DOHH2 (cell line): ENCODE data around the gene HMGN4.

ENCODE experiments used
- H3F3A ChIP-seq: fragments of 200-600 bp; sonication (generic), shearing (Covaris generic); 2 replicates; pipeline ENCODE4 v1.6.0; 2016; ENCODE audit warnings: antibody characterized with exemption, mild to moderate bottlenecking; ENCODE audit not compliant: control insufficient read depth, insufficient read depth
- H3K27ac ChIP-seq: fragments of 200-600 bp; sonication (generic); 2 replicates; pipeline ENCODE4 v1.5.1; 2014; ENCODE audit warnings: low read depth, mild to moderate bottlenecking, low read length, moderate library complexity
- H3K27me3 ChIP-seq: fragments of 200-600 bp; sonication (generic); 2 replicates; pipeline ENCODE4 v1.6.1; 2014; ENCODE audit warnings: mild to moderate bottlenecking, low read length, mixed read lengths; ENCODE audit not compliant: control insufficient read depth
- H3K36me3 ChIP-seq: fragments of 200-600 bp; sonication (generic); 2 replicates; pipeline ENCODE4 v1.6.1; 2014; ENCODE audit warnings: mild to moderate bottlenecking, low read length, moderate library complexity, mixed read lengths; ENCODE audit not compliant: control insufficient read depth
- H3K4me1 ChIP-seq: fragments of 200-600 bp; sonication (generic); 2 replicates; pipeline ENCODE4 v1.6.1; 2014; ENCODE audit warnings: mild to moderate bottlenecking, low read length, mixed read lengths; ENCODE audit not compliant: control insufficient read depth
- H3K4me2 ChIP-seq: fragments of 200-600 bp; sonication (generic); 2 replicates; pipeline ENCODE4 v1.6.0; 2014; ENCODE audit warnings: mild to moderate bottlenecking, low read length, moderate library complexity
- H3K4me3 ChIP-seq: fragments of 200-600 bp; sonication (generic); 2 replicates; pipeline ENCODE4 v1.5.1; 2014; ENCODE audit warnings: mild to moderate bottlenecking, low read length, mixed read lengths
- H3K79me2 ChIP-seq: fragments of 200-600 bp; sonication (generic); 2 replicates; pipeline ENCODE4 v1.6.1; 2014; ENCODE audit warnings: mild to moderate bottlenecking, low read length, mixed read lengths; ENCODE audit not compliant: control insufficient read depth
- H3K9me2 ChIP-seq: fragments of 200-600 bp; sonication (generic); replicated peaks from 2 replicates; pipeline ENCODE4 v1.6.1; 2014; ENCODE audit warnings: mild to moderate bottlenecking, low read length, mixed read lengths; ENCODE audit not compliant: control insufficient read depth
- H3K9me3 ChIP-seq: fragments of 200-600 bp; sonication (generic); 2 replicates; pipeline ENCODE4 v1.6.1; 2014; ENCODE audit warnings: antibody characterized with exemption, low read length, mixed read lengths; ENCODE audit not compliant: control insufficient read depth, insufficient read depth
- H4K20me1 ChIP-seq: fragments of 200-600 bp; sonication (generic); 2 replicates; pipeline ENCODE4 v1.6.0; 2014; ENCODE audit warnings: low read depth, mild to moderate bottlenecking, antibody characterized with exemption, low read length, moderate library complexity; ENCODE audit not compliant: control insufficient read depth, insufficient read depth
- EZH2phosphoT487 ChIP-seq: fragments of 200-600 bp; sonication (generic); IDR thresholded peaks from 2 replicates; pipeline ENCODE4 v1.6.1; 2017; ENCODE audit warnings: borderline replicate concordance, mild to moderate bottlenecking, antibody characterized with exemption, low read length, moderate library complexity, mixed read lengths
- TF ChIP-seq, protein P1 (sequence below): fragments of 200-600 bp; sonication (generic); IDR thresholded peaks from one replicate; pipeline ENCODE4 v1.5.1; 2014; ENCODE audit warnings: antibody characterized with exemption, mild to moderate bottlenecking, low read depth, low read length; ENCODE audit not compliant: poor library complexity, severe bottlenecking

The HMGN4 gene

DNA sequence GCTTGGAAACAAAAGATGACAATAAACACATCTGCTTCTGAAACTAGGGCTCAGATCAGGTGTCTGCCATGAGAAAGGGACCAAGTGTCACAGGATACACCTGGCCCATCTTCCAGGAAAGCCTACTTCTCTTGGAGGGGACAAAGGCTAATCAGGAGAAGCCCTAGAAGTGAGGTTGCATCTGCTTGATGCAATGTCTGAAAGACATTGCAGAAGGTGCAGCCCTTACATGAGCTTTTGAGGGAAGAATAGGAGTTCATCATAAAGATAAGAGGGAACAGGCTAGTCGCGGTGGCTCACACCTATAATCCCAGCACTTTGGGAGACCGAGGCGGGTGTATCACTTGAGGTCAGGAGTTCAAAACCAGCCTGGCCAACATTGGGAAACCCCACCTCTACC lies 40.6 kb upstream of the HMGN4 start:
- H3K79me2 ChIP-seq = no peaks in the 10 kb centered on the region
- peaks cover 31% of the 10 kb centered on the region for H3K4me1 ChIP-seq
- H3K4me2 ChIP-seq = no peak overlapping the region
- H3K4me3 ChIP-seq = no peak overlapping the region
- no peaks in the 10 kb centered on the region for H3K9me3 ChIP-seq
- H3K27ac ChIP-seq = no peak overlapping the region
- H3K9me2 ChIP-seq = no peaks in the 10 kb centered on the region
- TF ChIP-seq, protein P1, sequence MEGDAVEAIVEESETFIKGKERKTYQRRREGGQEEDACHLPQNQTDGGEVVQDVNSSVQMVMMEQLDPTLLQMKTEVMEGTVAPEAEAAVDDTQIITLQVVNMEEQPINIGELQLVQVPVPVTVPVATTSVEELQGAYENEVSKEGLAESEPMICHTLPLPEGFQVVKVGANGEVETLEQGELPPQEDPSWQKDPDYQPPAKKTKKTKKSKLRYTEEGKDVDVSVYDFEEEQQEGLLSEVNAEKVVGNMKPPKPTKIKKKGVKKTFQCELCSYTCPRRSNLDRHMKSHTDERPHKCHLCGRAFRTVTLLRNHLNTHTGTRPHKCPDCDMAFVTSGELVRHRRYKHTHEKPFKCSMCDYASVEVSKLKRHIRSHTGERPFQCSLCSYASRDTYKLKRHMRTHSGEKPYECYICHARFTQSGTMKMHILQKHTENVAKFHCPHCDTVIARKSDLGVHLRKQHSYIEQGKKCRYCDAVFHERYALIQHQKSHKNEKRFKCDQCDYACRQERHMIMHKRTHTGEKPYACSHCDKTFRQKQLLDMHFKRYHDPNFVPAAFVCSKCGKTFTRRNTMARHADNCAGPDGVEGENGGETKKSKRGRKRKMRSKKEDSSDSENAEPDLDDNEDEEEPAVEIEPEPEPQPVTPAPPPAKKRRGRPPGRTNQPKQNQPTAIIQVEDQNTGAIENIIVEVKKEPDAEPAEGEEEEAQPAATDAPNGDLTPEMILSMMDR = no peak
- no peak for TF ChIP-seq EZH2phosphoT487
- no peaks in the 10 kb centered on the region for H3K27me3 ChIP-seq
- no peaks in the 10 kb centered on the region for H3K36me3 ChIP-seq
- no peaks in the 10 kb centered on the region for H4K20me1 ChIP-seq
- 0 out of 2 replicates have a peak, but pooled peaks cover 3% of the 10 kb centered on the region for H3F3A ChIP-seq

DNA sequence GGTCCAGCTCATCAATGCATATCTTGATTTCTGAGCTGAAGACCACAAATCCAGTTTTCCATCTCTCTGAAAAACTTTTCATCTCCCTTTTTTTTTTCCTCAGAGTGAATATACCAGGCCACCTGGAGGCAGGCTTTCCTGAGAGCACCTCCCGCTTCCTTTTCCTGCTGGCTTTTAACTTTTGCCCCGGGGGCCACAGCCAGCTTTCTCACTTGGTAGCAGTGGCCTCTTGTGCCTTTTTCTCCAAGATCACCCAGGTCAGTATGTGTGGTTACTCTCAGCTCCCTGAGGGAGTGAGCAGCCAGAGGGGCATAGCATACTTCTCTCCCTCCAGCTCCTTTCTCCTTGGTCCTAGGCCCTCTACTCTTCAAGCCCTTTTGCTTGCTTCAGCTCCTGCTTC lies 38.1 kb upstream of the HMGN4 start, which contains the start of gene BTN1A1:
BTN1A1 (plus strand) TSS at position 202 of the 400 bp plus-strand sequence. CDS start 984 bp downstream, outside the sequence.
- Histone ChIP-seq H3K36me3 (no peaks in the 10 kb centered on the region), H3K27ac (no peak within 1 kb of the TSS), H3K79me2 (no peaks in the 10 kb centered on the region), H3K4me3 (no peak within 1 kb of the TSS), H3K9me3 (no peaks in the 10 kb centered on the region), H3F3A (0 out of 2 replicates have a peak, but pooled peaks cover 3% of the 10 kb centered on the region), H3K27me3 (no peaks in the 10 kb centered on the region), H3K9me2 (no peaks in the 10 kb centered on the region), H3K4me2 (no peak within 1 kb of the TSS), H4K20me1 (no peaks in the 10 kb centered on the region), H3K4me1 (peaks cover 37% of the 10 kb centered on the region)
- no peak for TF ChIP-seq EZH2phosphoT487
- TF ChIP-seq, protein P1 = no peak

DNA sequence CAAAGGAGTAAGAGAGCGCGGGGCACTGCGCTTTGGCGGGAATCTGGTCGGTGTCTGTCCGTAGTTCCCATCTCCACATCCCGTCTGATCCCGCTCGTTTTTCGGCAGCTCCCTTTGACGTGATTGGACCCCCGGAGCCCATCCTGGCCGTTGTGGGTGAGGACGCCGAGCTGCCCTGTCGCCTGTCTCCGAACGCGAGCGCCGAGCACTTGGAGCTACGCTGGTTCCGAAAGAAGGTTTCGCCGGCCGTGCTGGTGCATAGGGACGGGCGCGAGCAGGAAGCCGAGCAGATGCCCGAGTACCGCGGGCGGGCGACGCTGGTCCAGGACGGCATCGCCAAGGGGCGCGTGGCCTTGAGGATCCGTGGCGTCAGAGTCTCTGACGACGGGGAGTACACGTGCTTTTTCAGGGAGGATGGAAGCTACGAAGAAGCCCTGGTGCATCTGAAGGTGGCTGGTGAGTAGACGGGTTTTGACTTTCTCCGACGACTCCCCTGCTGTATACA lies 36.6 kb upstream of the HMGN4 start:
- Histone ChIP-seq H3K4me2 (peak overlapping the region; percentile 70), H3K9me3 (no peaks in the 10 kb centered on the region), H3K27me3 (no peaks in the 10 kb centered on the region), H3K79me2 (no peaks in the 10 kb centered on the region), H3K27ac (peak overlapping the region; percentile 65), H3F3A (0 out of 2 replicates have a peak, but pooled peaks cover 3% of the 10 kb centered on the region), H3K4me3 (peak overlapping the region; percentile 48), H4K20me1 (no peaks in the 10 kb centered on the region), H3K9me2 (no peaks in the 10 kb centered on the region), H3K4me1 (peaks cover 37% of the 10 kb centered on the region), H3K36me3 (no peaks in the 10 kb centered on the region)
- TF ChIP-seq EZH2phosphoT487 = no peak
- TF ChIP-seq, protein P1 = no peak
